Mesenchymal stem cell (in vitro differentiated cells and primary cell): Measurements from ENCODE around the gene TUB.

Source experiments
- DNase-seq: peaks from one replicate; pipeline ENCODE4 v3.0.0-alpha.2; 2013
- H2AFZ ChIP-seq: one replicate; pipeline ENCODE4 v1.6.1; 2013; ENCODE audit warnings: low read depth, mild to moderate bottlenecking, control low read depth, inconsistent platforms, low read length, moderate library complexity
- H2AK5ac ChIP-seq: 2 replicates; pipeline ENCODE4 v1.6.1; 2013; ENCODE audit warnings: low read length, moderate library complexity, mild to moderate bottlenecking, inconsistent platforms; ENCODE audit not compliant: severe bottlenecking
- H2BK120ac ChIP-seq: one replicate; pipeline ENCODE4 v1.6.1; 2013; ENCODE audit warnings: low read depth, mild to moderate bottlenecking, inconsistent platforms, low read length, moderate library complexity
- H2BK12ac ChIP-seq, 2 experiments: one replicate each; pipeline ENCODE4 v1.6.1; 2013; ENCODE audit warnings: inconsistent platforms in 2 of 2, low read length in 2 of 2, mild to moderate bottlenecking in 2 of 2, moderate library complexity in 2 of 2, control low read depth in 1 of 2
- H2BK15ac ChIP-seq: one replicate; pipeline ENCODE4 v1.6.1; 2013; ENCODE audit warnings: mild to moderate bottlenecking, low read depth, inconsistent platforms; ENCODE audit not compliant: poor library complexity, severe bottlenecking
- H2BK5ac ChIP-seq: 2 replicates; pipeline ENCODE4 v1.6.1; 2013; ENCODE audit warnings: low read depth, mild to moderate bottlenecking, low read length, control low read depth, inconsistent platforms; ENCODE audit not compliant: poor library complexity, severe bottlenecking
- H3K14ac ChIP-seq, 2 experiments: one replicate each; pipeline ENCODE4 v1.6.1; 2013; ENCODE audit warnings: inconsistent platforms in 2 of 2, low read length in 2 of 2, control low read depth in 1 of 2, mild to moderate bottlenecking in 1 of 2, moderate library complexity in 1 of 2
- H3K18ac ChIP-seq, 2 experiments: one replicate each; pipeline ENCODE4 v1.6.1; 2013; ENCODE audit warnings: inconsistent platforms in 2 of 2, low read length in 2 of 2, control low read depth in 1 of 2, low read depth in 1 of 2, mild to moderate bottlenecking in 1 of 2
- H3K23ac ChIP-seq, 2 experiments: one replicate each; pipeline ENCODE4 v1.6.1; 2013; ENCODE audit warnings: inconsistent platforms in 2 of 2, low read length in 2 of 2, mild to moderate bottlenecking in 2 of 2, moderate library complexity in 2 of 2, control low read depth in 1 of 2
- H3K27ac ChIP-seq: 2 replicates; pipeline ENCODE4 v1.5.1; 2013; ENCODE audit warnings: mild to moderate bottlenecking, moderate library complexity, low read length, control low read depth, inconsistent platforms; ENCODE audit not compliant: poor library complexity, severe bottlenecking
- H3K27me3 ChIP-seq, 2 experiments: 2 replicates each; pipeline versions ENCODE4 v1.6.1 to v1.7.0; 2013; ENCODE audit warnings: low read length in 2 of 2, mild to moderate bottlenecking in 2 of 2, moderate library complexity in 2 of 2, control low read depth in 1 of 2, inconsistent platforms in 1 of 2; ENCODE audit not compliant: control insufficient read depth in 1 of 2, insufficient read depth in 1 of 2
- H3K36me3 ChIP-seq, 2 experiments: 2 replicates each; pipeline versions ENCODE4 v1.6.1 to v1.7.0; 2013; ENCODE audit warnings: low read length in 2 of 2, control low read depth in 1 of 2, inconsistent platforms in 1 of 2, low read depth in 1 of 2, mild to moderate bottlenecking in 1 of 2; ENCODE audit not compliant: insufficient read depth in 2 of 2, control insufficient read depth in 1 of 2
- H3K4ac ChIP-seq, 2 experiments: one replicate each; pipeline ENCODE4 v1.6.1; 2013; ENCODE audit warnings: inconsistent platforms in 2 of 2, low read length in 2 of 2, mild to moderate bottlenecking in 2 of 2, moderate library complexity in 2 of 2, control low read depth in 1 of 2, low read depth in 1 of 2
- H3K4me1 ChIP-seq: 2 replicates; pipeline ENCODE4 v1.6.1; 2013; ENCODE audit warnings: low read depth, low read length, control low read depth; ENCODE audit not compliant: control insufficient read depth, insufficient read depth
- H3K4me2 ChIP-seq: 2 replicates; pipeline ENCODE4 v1.6.1; 2013; ENCODE audit warnings: low read length, mild to moderate bottlenecking, inconsistent platforms; ENCODE audit not compliant: poor library complexity, severe bottlenecking
- H3K4me3 ChIP-seq, 2 experiments: 2 replicates each; pipeline versions ENCODE4 v1.5.1 to v1.7.0; 2013; ENCODE audit warnings: low read length in 2 of 2, mild to moderate bottlenecking in 2 of 2, control low read depth in 1 of 2, low read depth in 1 of 2; ENCODE audit not compliant: insufficient read depth in 1 of 2
- H3K79me1 ChIP-seq: replicated peaks from 2 replicates; pipeline ENCODE4 v1.6.1; 2013; ENCODE audit warnings: mild to moderate bottlenecking, control low read depth, low read length, inconsistent platforms; ENCODE audit not compliant: poor library complexity, severe bottlenecking
- H3K9ac ChIP-seq: 2 replicates; pipeline ENCODE4 v1.7.0; 2013; ENCODE audit warnings: mild to moderate bottlenecking, low read length, moderate library complexity
- H3K9me3 ChIP-seq: 2 replicates; pipeline ENCODE4 v1.7.0; 2013; ENCODE audit warnings: mild to moderate bottlenecking, low read length; ENCODE audit not compliant: control insufficient read depth
- H4K8ac ChIP-seq: one replicate; pipeline ENCODE4 v1.6.1; 2013; ENCODE audit warnings: inconsistent platforms, mild to moderate bottlenecking, low read length, moderate library complexity
- H4K91ac ChIP-seq: one replicate; pipeline ENCODE4 v1.6.1; 2013; ENCODE audit warnings: mild to moderate bottlenecking, low read length, inconsistent platforms
- WGBS: methylation state at CpG from one replicate; pipeline ENCODE4 v1.1.7; 2013; ENCODE audit warnings: mixed read lengths; 5-methylcytosine and 5-hydroxymethylcytosine counted together

Gene TUB

DNA sequence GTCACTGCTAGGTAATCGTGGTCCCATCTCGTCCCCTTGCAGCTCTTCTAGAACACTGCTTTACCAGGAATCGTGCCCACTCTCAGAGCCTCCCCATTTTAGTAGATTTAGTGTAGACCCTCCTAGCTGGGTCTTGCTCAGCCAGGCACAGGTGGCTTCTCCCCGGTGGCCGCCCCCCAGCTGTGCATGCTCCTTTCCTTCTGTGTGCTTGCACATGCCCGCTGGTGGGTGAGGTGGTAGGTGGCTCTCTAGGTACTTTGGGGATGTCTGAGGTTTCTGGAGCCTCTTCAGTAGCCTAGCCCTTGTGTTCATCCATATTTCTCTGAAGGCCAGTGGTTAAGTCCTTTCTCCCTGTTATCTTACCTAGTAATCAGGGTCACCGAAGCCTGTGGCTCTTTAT lies 5.6 kb downstream of the TUB start:
- H3K9ac ChIP-seq: no peak overlapping the region
- no peak overlapping the region for H3K23ac ChIP-seq
- no peak overlapping the region for H3K4me2 ChIP-seq
- peaks cover 0 to 5% of the 10 kb centered on the region in 2 experiments for H3K36me3 ChIP-seq
- 92% methylated on average over 6 of the region's 7 CpGs for WGBS
- H2AK5ac ChIP-seq: no peak overlapping the region
- H4K91ac ChIP-seq: no peak overlapping the region
- no peak overlapping the region for H3K4ac ChIP-seq
- no peak overlapping the region for H2BK5ac ChIP-seq
- H2AFZ ChIP-seq: no peak overlapping the region
- no peak overlapping the region for H2BK120ac ChIP-seq
- no peaks in the 10 kb centered on the region for H3K79me1 ChIP-seq
- no peak for DNase-seq
- H3K4me3 ChIP-seq: no peak overlapping the region
- no peak overlapping the region for H3K18ac ChIP-seq
- no peak overlapping the region for H2BK15ac ChIP-seq
- no peak overlapping the region for H4K8ac ChIP-seq
- peaks cover 3% of the 10 kb centered on the region for H3K4me1 ChIP-seq
- H3K27me3 ChIP-seq: peaks cover 0 to 56% of the 10 kb centered on the region in 2 experiments
- H3K27ac ChIP-seq: no peak overlapping the region
- H2BK12ac ChIP-seq: no peak overlapping the region
- H3K14ac ChIP-seq: no peak overlapping the region
- H3K9me3 ChIP-seq: no peaks in the 10 kb centered on the region

GRCh38 chr11:8087185-8087584 lies 6.2 kb downstream of the TUB start:
- H2BK12ac ChIP-seq: no peak overlapping the region
- H3K36me3 ChIP-seq: peaks cover 0 to 5% of the 10 kb centered on the region in 2 experiments
- no peak overlapping the region for H3K23ac ChIP-seq
- H2AFZ ChIP-seq: no peak overlapping the region
- no peaks in the 10 kb centered on the region for H3K79me1 ChIP-seq
- no peak overlapping the region for H4K8ac ChIP-seq
- H3K18ac ChIP-seq: no peak overlapping the region
- no peak for DNase-seq
- no peak overlapping the region for H3K9ac ChIP-seq
- no peak overlapping the region for H3K27ac ChIP-seq
- H4K91ac ChIP-seq: no peak overlapping the region
- H2BK15ac ChIP-seq: no peak overlapping the region
- H3K27me3 ChIP-seq: peaks cover 0 to 50% of the 10 kb centered on the region in 2 experiments
- no peak overlapping the region for H2BK120ac ChIP-seq
- H2BK5ac ChIP-seq: no peak overlapping the region
- WGBS: 95% methylated on average over 4 of the region's 4 CpGs
- peaks cover 1% of the 10 kb centered on the region for H3K4me1 ChIP-seq
- no peak overlapping the region for H2AK5ac ChIP-seq
- no peak overlapping the region for H3K4ac ChIP-seq
- no peak overlapping the region for H3K4me2 ChIP-seq
- no peaks in the 10 kb centered on the region for H3K9me3 ChIP-seq
- no peak overlapping the region for H3K4me3 ChIP-seq
- no peak overlapping the region for H3K14ac ChIP-seq

GRCh38 chr11:8087756-8088155 lies 6.7 kb downstream of the TUB start:
- H2BK120ac ChIP-seq: no peak overlapping the region
- no peak overlapping the region for H3K14ac ChIP-seq
- H3K27me3 ChIP-seq: peaks cover 0 to 44% of the 10 kb centered on the region in 2 experiments
- no peak overlapping the region for H3K23ac ChIP-seq
- H3K79me1 ChIP-seq: no peaks in the 10 kb centered on the region
- no peak overlapping the region for H3K4me2 ChIP-seq
- no peak overlapping the region for H4K91ac ChIP-seq
- DNase-seq: no peak
- no peaks in the 10 kb centered on the region for H3K4me1 ChIP-seq
- no peak overlapping the region for H2AK5ac ChIP-seq
- H3K4ac ChIP-seq: no peak overlapping the region
- H3K36me3 ChIP-seq: peaks cover 0 to 5% of the 10 kb centered on the region in 2 experiments
- H3K9ac ChIP-seq: no peak overlapping the region
- no peak overlapping the region for H2BK12ac ChIP-seq
- H2BK15ac ChIP-seq: no peak overlapping the region
- no peak overlapping the region for H2BK5ac ChIP-seq
- no peak overlapping the region for H2AFZ ChIP-seq
- no peak overlapping the region for H4K8ac ChIP-seq
- no peak overlapping the region for H3K27ac ChIP-seq
- H3K4me3 ChIP-seq: no peak overlapping the region
- 85% methylated on average over 3 of the region's 3 CpGs for WGBS
- H3K18ac ChIP-seq: no peak overlapping the region
- no peaks in the 10 kb centered on the region for H3K9me3 ChIP-seq

DNA sequence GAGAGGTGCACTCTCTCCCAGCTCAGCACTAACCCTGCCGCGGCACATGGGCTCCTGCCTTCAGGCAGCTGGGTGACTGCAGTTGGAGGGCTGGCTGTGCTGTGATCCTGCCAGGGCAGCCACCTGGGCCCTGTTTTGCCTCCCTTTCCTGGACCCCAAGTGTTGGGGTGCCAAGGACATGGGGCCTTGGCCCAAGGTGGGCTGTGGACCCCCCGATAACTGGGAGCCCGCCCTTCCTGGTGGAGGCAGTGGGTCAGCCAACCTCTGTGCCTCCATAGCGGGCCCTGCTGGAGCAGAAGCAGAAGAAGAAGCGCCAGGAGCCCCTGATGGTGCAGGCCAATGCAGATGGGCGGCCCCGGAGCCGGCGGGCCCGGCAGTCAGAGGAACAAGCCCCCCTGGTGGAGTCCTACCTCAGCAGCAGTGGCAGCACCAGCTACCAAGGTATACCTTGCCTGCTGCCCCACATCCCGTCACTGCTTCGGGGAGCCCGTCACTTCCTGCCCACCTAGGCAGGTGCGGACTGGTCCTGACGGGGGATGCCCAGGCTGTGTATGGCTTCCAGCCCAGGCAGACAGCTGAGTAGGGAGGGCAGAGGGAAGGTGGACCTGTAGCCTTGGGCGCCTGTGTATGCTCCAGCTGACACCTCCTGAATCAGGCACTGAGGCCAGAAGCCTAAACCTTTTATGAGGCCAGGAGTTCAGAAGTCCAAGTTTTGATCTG lies 8.9 kb downstream of the TUB start:
- Histone ChIP-seq H3K4me1 (no peaks in the 10 kb centered on the region), H3K79me1 (no peaks in the 10 kb centered on the region), H3K9me3 (no peaks in the 10 kb centered on the region), H2BK15ac (no peak overlapping the region), H3K14ac (no peak overlapping the region), H3K36me3 (peaks cover 0 to 12% of the 10 kb centered on the region in 2 experiments), H4K91ac (no peak overlapping the region), H2BK12ac (no peak overlapping the region), H3K23ac (no peak overlapping the region), H3K4ac (no peak overlapping the region), H3K4me3 (no peak overlapping the region), H3K9ac (no peak overlapping the region), H3K18ac (no peak overlapping the region), H2AFZ (no peak overlapping the region), H3K27me3 (peaks cover 0 to 25% of the 10 kb centered on the region in 2 experiments), H3K27ac (no peak overlapping the region), H2BK5ac (no peak overlapping the region), H2AK5ac (no peak overlapping the region), H3K4me2 (no peak overlapping the region), H4K8ac (no peak overlapping the region), H2BK120ac (no peak overlapping the region)
- DNase-seq: no peak
- WGBS: 92% methylated on average over 17 of the region's 17 CpGs
